NCI-H146 treated with DMSO at 0.1 percent for 48 hours (cell line): ENCODE data around the gene PXT1.

Experiments used
- DNase-seq: peaks from one replicate; lab custom pipeline; 2025; ENCODE audit not compliant: unreplicated experiment; lab: John Stamatoyannopoulos, UW

The PXT1 gene

GRCh38 chr6:36392621-36393020 lies 50.0 kb downstream of the PXT1 start:
- no peak for DNase-seq

GRCh38 chr6:36389353-36389752 lies 53.3 kb downstream of the PXT1 start:
- DNase-seq, result no peak

- no peak for DNase-seq
These were observed 55.0 kb downstream of the PXT1 start, which contains the start of gene ETV7 for GRCh38 chr6:36387440-36388303. TSS of gene ETV7 (minus strand) at chr6:36387669. CDS start at chr6:36387541, 128 bp downstream.

GRCh38 chr6:36386495-36387439 lies 55.9 kb downstream of the PXT1 start:
- DNase-seq, result no peak

- DNase-seq, result no peak
These were observed 58.6 kb downstream of the PXT1 start for GRCh38 chr6:36384095-36384494.

- DNase-seq, result no peak
These were observed 59.0 kb downstream of the PXT1 start for GRCh38 chr6:36383606-36384005.

GRCh38 chr6:36382976-36383375 lies 59.7 kb downstream of the PXT1 start:
- no peak for DNase-seq

- no peak for DNase-seq
These were observed 60.9 kb downstream of the PXT1 start for GRCh38 chr6:36381502-36382389.

GRCh38 chr6:36380166-36380565 lies 62.5 kb downstream of the PXT1 start:
- no peak for DNase-seq

- no peak for DNase-seq
These were observed 63.7 kb downstream of the PXT1 start for GRCh38 chr6:36378936-36379335.

- DNase-seq, result no peak
These were observed 64.3 kb downstream of the PXT1 start for GRCh38 chr6:36378243-36378920.

GRCh38 chr6:36377594-36377993 lies 65.1 kb downstream of the PXT1 start:
- DNase-seq, result no peak

- DNase-seq, result no peak
These were observed 65.9 kb downstream of the PXT1 start for GRCh38 chr6:36376742-36377141.

- no peak for DNase-seq
These were observed 66.5 kb downstream of the PXT1 start for GRCh38 chr6:36376183-36376582.

GRCh38 chr6:36375644-36376155 lies 67.0 kb downstream of the PXT1 start:
- no peak for DNase-seq

- no peak for DNase-seq
These were observed 67.7 kb downstream of the PXT1 start for GRCh38 chr6:36374972-36375371.

- no peak for DNase-seq
These were observed 68.5 kb downstream of the PXT1 start for GRCh38 chr6:36374194-36374593.

GRCh38 chr6:36373368-36374019 lies 69.2 kb downstream of the PXT1 start:
- no peak for DNase-seq

GRCh38 chr6:36372088-36372487 lies 70.6 kb downstream of the PXT1 start:
- DNase-seq, result no peak
